DND-41 (cell line): ENCODE measurements around the gene PGBD5.

ENCODE experiments used
- ATAC-seq: fragments of 200-7000 bp; cut with Tn5 transposase; 3 replicates; pipeline ENCODE4 v1.9.1; 2021; ENCODE audit warnings: low read depth; ENCODE audit not compliant: insufficient read depth
- DNase-seq: peaks from one replicate; pipeline ENCODE4 v3.0.0-alpha.2; 2020
- H2AFZ ChIP-seq: 2 replicates; pipeline ENCODE4 v1.6.0; 2012; ENCODE audit warnings: low read depth, low read length
- H3K27ac ChIP-seq: 2 replicates; pipeline ENCODE4 v1.5.1; 2012; ENCODE audit warnings: low read length, inconsistent platforms
- H3K27me3 ChIP-seq: fragments of 200-600 bp; sonication (generic); 2 replicates; pipeline ENCODE4 v1.6.0; 2012; ENCODE audit warnings: low read length, mild to moderate bottlenecking, inconsistent platforms; ENCODE audit not compliant: insufficient read depth, poor library complexity
- H3K36me3 ChIP-seq: 2 replicates; pipeline ENCODE4 v1.5.1; 2012; ENCODE audit warnings: low read length, inconsistent platforms; ENCODE audit not compliant: insufficient read depth
- H3K4me1 ChIP-seq: 2 replicates; pipeline ENCODE4 v1.5.1; 2012; ENCODE audit warnings: mild to moderate bottlenecking, low read length; ENCODE audit not compliant: insufficient read depth
- H3K4me2 ChIP-seq: 2 replicates; pipeline ENCODE4 v1.6.0; 2012; ENCODE audit warnings: mild to moderate bottlenecking, moderate library complexity, low read length, inconsistent platforms; ENCODE audit not compliant: insufficient read depth
- H3K4me3 ChIP-seq, 2 experiments: fragments of 200-600 bp in 1 of 2; shearing (Covaris generic) in 1 of 2; 2 replicates each; pipeline ENCODE4 v1.5.1; 2012 to 2016; ENCODE audit warnings: inconsistent platforms in 2 of 2, low read length in 2 of 2, mild to moderate bottlenecking in 2 of 2, low read depth in 1 of 2, moderate library complexity in 1 of 2
- H3K79me2 ChIP-seq: 2 replicates; pipeline ENCODE4 v1.6.0; 2012; ENCODE audit warnings: low read length, inconsistent platforms; ENCODE audit not compliant: insufficient read depth
- H3K9ac ChIP-seq: 2 replicates; pipeline ENCODE4 v1.6.0; 2012; ENCODE audit warnings: low read depth, mild to moderate bottlenecking, inconsistent platforms, low read length, moderate library complexity
- H3K9me3 ChIP-seq: 2 replicates; pipeline ENCODE4 v1.5.1; 2012; ENCODE audit warnings: low read length, moderate library complexity, mild to moderate bottlenecking, inconsistent platforms; ENCODE audit not compliant: insufficient read depth, severe bottlenecking
- H4K20me1 ChIP-seq: 2 replicates; pipeline ENCODE4 v1.6.0; 2012; ENCODE audit warnings: low read length; ENCODE audit not compliant: insufficient read depth
- EZH2 ChIP-seq: IDR thresholded peaks from 3 replicates; pipeline ENCODE4 v1.6.1; 2012; ENCODE audit warnings: borderline replicate concordance, low read depth, mild to moderate bottlenecking, moderate library complexity, low read length, inconsistent platforms; ENCODE audit not compliant: severe bottlenecking
- TF ChIP-seq, protein P1 (sequence below): IDR thresholded peaks from 2 replicates; pipeline ENCODE4 v1.5.1; 2012; ENCODE audit warnings: borderline replicate concordance, low read length, moderate library complexity, mild to moderate bottlenecking; ENCODE audit not compliant: poor library complexity, severe bottlenecking; ENCODE audit errors: extremely low read depth

The PGBD5 gene

DNA sequence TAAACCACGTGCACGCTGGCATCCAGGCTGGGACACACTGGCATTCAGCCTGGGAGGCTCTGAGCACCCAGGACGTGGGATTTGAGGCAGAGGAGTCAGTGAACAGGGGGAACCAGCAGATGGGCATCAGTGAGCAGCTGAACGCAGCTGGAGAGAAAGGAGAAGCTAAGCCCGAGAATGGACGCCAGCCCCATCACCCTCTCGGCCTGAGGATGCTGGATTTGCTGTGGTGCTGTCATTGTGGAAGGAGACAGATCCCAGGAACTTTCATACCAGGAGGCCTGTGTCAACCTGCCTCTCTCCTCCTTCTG lies 132.8 kb downstream of the PGBD5 start:
- Histone ChIP-seq H2AFZ (no peak overlapping the region), H3K79me2 (no peaks in the 10 kb centered on the region), H3K4me1 (no peaks in the 10 kb centered on the region), H3K9me3 (no peaks in the 10 kb centered on the region), H3K36me3 (no peaks in the 10 kb centered on the region), H3K27ac (no peak overlapping the region), H3K4me2 (no peak overlapping the region), H3K27me3 (peaks cover 3% of the 10 kb centered on the region), H4K20me1 (no peaks in the 10 kb centered on the region), H3K4me3 (no peak overlapping the region), H3K9ac (no peak overlapping the region)
- no peak for DNase-seq
- TF ChIP-seq, protein P1, sequence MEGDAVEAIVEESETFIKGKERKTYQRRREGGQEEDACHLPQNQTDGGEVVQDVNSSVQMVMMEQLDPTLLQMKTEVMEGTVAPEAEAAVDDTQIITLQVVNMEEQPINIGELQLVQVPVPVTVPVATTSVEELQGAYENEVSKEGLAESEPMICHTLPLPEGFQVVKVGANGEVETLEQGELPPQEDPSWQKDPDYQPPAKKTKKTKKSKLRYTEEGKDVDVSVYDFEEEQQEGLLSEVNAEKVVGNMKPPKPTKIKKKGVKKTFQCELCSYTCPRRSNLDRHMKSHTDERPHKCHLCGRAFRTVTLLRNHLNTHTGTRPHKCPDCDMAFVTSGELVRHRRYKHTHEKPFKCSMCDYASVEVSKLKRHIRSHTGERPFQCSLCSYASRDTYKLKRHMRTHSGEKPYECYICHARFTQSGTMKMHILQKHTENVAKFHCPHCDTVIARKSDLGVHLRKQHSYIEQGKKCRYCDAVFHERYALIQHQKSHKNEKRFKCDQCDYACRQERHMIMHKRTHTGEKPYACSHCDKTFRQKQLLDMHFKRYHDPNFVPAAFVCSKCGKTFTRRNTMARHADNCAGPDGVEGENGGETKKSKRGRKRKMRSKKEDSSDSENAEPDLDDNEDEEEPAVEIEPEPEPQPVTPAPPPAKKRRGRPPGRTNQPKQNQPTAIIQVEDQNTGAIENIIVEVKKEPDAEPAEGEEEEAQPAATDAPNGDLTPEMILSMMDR = no peak
- no peak for TF ChIP-seq EZH2
- ATAC-seq = no peak

DNA sequence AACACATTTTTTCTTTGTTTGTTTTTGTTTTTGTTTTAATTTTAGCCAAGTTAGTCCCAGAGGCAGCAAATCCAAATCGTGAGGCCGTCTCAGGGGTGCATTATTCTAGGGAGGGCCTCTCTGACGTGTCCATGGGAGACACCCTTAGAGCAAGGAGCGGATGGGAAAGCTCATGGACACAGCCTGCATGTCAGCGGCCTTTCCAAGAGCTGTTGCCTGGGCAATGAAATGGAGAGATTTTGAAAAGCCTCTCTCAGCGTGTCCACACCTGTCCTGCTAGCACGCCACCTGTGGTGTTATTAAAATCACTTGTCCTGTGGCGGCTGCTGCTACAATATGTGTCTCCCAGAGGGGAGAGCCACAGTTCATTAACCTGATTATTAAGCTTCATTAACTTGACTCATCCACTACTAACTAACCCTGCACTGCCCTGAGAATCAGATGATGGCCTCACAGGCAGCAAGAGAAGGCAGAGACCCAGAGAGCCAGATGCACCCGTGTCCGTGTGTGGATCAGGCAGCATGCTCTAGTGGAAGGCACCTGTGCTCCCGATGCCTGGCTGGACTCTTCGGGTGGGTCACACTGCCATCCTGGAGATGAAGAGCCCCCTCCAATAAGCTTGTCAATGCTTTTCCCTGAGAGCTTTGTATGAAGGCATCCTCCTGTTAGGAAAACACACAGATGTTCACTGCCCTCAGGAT lies 133.3 kb downstream of the PGBD5 start:
- no peaks in the 10 kb centered on the region for H3K79me2 ChIP-seq
- no peaks in the 10 kb centered on the region for H3K4me1 ChIP-seq
- H3K4me2 ChIP-seq = no peak overlapping the region
- H2AFZ ChIP-seq = no peak overlapping the region
- ATAC-seq (no peak), DNase-seq (no peak)
- H3K27me3 ChIP-seq = peaks cover 3% of the 10 kb centered on the region
- H4K20me1 ChIP-seq = no peaks in the 10 kb centered on the region
- no peak overlapping the region for H3K4me3 ChIP-seq
- H3K36me3 ChIP-seq = no peaks in the 10 kb centered on the region
- TF ChIP-seq EZH2 = no peak
- TF ChIP-seq, protein P1 = no peak
- no peak overlapping the region for H3K9ac ChIP-seq
- no peaks in the 10 kb centered on the region for H3K9me3 ChIP-seq
- H3K27ac ChIP-seq = no peak overlapping the region

DNA sequence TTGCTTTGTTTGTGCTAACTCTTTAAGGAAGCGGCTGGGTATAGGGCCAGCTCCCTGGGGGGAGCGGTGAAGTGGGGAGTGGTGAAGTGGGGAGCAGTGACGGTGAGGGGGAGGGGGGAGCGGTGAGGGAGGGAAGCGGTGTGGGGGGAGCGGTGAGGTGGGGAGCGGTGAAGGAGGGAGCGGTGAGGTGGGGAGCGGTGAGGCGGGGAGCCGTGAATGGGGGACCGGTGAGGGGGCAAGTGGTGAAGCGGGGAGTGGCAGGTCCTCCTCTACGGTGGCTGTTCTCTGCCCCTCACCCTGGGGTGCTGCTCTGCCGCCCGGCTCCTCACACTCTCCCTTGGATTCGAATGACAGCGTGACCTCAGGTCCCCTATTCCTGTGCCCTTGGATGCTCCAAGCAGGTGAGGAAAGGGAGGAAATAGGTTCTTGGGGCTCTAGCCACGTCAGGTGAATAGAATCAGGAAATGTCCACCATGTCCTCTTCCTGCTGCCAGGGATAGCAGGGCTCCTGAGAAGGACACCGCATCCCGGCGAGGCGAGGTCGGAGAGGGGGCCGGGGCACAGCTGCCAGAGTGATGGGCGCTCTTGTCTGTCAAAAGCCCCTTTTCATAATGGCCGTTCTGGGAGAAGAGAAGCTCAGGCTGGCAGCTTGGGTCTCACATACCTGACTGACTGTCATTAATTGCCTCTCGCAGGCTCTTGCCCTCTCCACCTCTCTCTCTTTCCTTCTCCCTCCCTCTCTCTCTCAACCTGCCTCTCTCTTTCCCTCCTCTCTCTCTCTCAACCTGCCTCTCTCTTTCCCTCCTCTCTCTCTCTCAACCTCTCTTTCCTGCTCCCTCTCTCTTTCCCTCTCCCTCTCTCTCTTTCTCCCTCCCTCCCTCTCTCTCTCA lies 134.2 kb downstream of the PGBD5 start:
- Histone ChIP-seq H4K20me1 (peaks cover 5% of the 10 kb centered on the region), H3K79me2 (no peaks in the 10 kb centered on the region), H3K27ac (no peak overlapping the region), H3K4me3 (no peak overlapping the region), H2AFZ (no peak overlapping the region), H3K36me3 (no peaks in the 10 kb centered on the region), H3K9ac (no peak overlapping the region), H3K4me1 (no peaks in the 10 kb centered on the region), H3K9me3 (no peaks in the 10 kb centered on the region), H3K4me2 (no peak overlapping the region), H3K27me3 (peaks cover 3% of the 10 kb centered on the region)
- ATAC-seq (no peak), DNase-seq (no peak)
- no peak for TF ChIP-seq EZH2
- TF ChIP-seq, protein P1 = no peak
